ENCODE measurements around the gene CSMD2.

Gene CSMD2

GRCh38 chr1:33680281-33680840, 484.7 kb downstream of the CSMD2 start:
- no peak for DNase-seq (ENCODE audit: low spot score)

DNA sequence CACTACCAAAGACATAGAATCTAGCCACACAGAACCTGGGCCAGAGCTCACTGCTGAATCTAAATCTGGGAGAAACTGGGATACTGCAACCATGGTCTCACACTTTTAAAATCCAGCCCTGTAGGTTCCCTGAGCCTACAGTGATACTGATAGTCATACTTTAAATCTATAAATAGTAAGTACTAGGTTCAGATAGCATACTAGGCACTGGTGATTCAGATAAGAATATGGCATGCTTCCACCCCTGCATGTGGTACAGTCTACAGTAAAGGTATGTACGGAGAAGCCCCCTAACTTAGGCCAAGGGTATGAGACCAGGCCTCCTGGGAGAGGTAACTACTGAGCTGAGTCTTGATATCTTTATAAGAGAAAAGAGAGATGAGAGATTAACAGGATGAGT, 494.5 kb downstream of the CSMD2 start:
- DNase-seq (ENCODE audit: low spot score): no peak

DNA sequence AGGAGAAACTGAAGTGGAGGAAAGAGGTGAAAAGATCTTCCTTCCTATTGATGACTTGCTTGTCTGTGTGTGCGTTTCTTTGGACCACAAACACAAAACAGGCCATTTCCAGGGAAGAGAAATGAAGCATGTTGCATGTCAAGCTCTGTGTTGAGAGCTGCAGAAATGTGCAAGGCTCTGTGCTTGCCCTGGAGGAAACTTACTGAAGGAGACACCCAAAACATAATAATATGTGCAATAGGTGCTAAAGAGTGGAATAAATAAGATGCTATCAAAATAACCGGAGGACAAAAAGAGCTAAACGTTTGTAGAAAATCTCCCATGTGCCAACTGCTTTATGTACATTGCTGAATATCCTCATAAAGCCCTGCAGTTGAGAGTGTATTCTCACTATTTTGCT, 496.3 kb downstream of the CSMD2 start:
- no peak for DNase-seq (ENCODE audit: low spot score)

- no peak for DNase-seq (ENCODE audit: low spot score)
Observed at GRCh38 chr1:33667386-33668282, 497.4 kb downstream of the CSMD2 start.

DNA sequence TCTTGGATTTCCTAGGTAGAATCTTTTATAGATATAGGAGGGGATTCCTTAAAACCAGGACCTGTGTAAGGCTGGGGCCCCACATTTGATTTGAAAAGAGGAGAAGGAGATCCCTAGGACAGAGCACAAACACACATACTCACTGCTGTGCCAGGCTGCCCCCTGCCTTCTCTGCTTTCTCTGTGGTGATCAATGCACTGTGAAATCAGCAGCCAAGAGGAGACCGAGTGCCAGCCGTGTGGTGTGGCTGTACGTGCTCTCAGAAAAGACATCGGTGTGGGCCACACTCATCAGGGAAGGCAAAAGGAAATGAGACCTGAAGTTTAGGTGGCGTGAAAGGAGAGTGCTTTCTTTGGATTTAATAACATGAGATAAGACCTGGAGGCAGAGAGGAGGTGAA, 498.4 kb downstream of the CSMD2 start:
- DNase-seq (ENCODE audit: low spot score): no peak

GRCh38 chr1:33661811-33662454, 503.1 kb downstream of the CSMD2 start:
- DNase-seq (ENCODE audit: low spot score): no peak

GRCh38 chr1:33660956-33661355, 504.1 kb downstream of the CSMD2 start:
- no peak for DNase-seq (ENCODE audit: low spot score)

DNA sequence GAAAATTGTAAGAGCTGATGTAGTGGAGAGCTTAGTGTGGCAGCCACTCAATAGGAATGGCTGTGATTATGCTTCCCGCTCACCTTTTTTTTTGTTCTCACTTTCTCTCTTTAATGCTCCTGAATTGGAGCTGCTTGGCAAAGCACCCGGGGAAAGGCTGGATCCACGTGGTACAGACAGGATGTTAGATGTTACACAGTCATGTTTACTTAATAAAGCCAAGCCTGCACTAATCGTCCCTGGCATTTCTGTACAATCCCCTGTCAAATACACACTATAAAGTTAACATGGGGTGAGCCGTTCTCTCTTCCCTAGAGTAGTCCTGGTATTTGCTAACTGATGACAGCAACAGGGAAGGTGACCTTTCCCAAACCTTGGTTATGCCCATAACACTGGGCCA, 504.8 kb downstream of the CSMD2 start:
- no peak for DNase-seq (ENCODE audit: low spot score)

- DNase-seq (ENCODE audit: low spot score): no peak
Observed at GRCh38 chr1:33659641-33660040, 505.4 kb downstream of the CSMD2 start.

DNA sequence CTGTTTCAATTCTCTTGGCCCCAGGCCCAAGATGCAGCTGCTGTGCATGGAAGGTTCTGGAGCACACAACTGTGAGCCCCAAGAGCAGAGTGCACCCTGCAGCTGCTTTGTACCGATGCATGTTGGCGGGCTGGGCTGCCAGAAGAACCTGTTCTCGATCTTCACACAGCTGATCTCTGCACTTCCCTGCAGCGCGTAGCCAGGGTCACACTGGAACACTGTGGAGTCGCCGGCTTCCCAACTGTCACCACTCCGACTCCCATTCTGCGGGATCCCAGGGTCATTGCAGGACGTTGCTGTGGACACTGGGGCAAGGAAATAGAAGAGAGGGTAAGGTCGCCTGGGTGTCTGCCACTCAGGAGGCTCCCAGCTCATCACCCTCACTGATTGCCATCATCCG, 507.2 kb downstream of the CSMD2 start:
- DNase-seq (ENCODE audit: low spot score): no peak

DNA sequence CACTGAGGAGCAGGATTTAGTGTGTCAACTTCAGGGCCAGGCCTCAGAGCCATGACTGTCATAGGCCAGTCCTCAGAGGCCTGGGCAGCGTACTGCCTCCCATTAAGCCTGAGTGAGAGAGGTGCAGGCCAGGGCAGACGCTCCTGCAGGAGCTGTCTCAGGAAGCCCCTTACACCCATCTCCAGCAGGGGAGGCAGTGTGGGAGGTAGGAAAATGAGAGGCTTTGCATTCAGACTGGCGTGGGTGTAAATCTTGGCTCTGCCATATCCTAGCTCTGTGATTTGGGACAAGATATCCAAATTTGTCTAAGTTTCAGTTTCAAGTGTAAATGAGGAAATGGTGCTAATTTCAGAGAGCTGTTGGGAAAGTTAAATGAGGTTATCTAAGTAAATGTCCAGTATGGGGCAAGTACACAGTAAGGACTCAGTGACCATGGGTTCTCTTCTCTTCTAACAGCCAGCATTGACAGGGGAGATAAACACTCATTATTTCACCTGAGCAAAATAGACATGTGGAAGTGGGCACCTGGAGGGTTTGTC, 508.5 kb downstream of the CSMD2 start:
- no peak for DNase-seq (ENCODE audit: low spot score)

- DNase-seq (ENCODE audit: low spot score): no peak
Observed at GRCh38 chr1:33655496-33655895, 509.5 kb downstream of the CSMD2 start.

- no peak for DNase-seq (ENCODE audit: low spot score)
Observed at GRCh38 chr1:33654267-33654834, 510.7 kb downstream of the CSMD2 start.

GRCh38 chr1:33653226-33653625, 511.8 kb downstream of the CSMD2 start:
- DNase-seq (ENCODE audit: low spot score): no peak

GRCh38 chr1:33650708-33651107, 514.3 kb downstream of the CSMD2 start:
- no peak for DNase-seq (ENCODE audit: low spot score)

DNA sequence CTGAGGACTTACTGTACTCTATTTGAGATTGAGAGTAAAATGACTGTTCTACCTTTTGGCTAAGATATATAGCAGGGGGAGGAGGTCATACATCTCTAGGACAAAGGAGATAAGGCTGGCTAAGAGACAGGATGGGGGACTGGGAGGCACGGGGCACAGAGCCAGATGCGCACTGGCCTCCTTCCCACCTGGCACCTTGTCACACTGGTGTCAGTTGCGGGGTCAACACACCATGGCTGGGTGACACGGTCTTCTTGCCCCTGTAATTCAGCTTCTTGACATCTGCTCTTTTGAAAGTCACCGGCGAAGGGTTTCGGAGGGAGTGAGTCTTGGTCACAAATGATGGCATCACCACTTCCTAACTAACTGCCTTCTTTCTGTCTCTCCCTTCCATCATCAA, 515.3 kb downstream of the CSMD2 start:
- no peak for DNase-seq (ENCODE audit: low spot score)

GRCh38 chr1:33643216-33643615, 521.8 kb downstream of the CSMD2 start:
- DNase-seq (ENCODE audit: low spot score): no peak

DNA sequence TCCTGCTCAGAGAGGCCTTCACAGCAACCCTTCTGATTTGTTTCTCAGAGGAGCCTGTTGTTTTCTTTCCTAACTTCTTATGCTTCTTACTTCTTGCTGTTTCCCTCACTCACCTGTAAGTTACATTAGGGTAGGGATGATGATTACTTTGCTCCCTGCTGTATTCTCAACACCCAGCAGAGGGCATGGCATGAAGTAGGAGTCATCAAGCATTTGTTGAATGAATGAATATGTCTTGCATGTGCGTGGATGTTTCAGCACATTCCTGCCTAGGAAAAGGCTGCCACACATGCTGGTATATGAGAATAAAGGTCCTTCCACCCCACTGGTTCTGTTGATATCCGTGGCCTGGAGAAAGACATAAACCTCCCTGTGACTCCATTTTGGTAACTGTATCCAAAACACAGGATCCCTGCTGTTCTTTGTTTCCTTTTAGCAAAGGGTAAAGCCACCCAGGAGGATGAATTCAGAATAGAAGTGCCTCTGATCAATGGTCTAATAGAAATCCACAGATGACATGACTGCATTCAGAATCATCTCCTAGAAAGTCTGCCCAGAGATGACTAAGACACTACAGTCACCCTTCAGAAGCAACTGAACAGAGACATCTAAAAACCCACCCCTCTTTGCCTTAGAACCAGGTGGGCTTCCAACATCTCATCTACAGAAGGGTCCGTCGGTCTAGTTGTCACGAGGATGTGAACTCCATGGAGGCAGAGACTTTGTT, 523.8 kb downstream of the CSMD2 start:
- no peak for DNase-seq (ENCODE audit: low spot score)

GRCh38 chr1:33640114-33640660, 524.8 kb downstream of the CSMD2 start:
- no peak for DNase-seq (ENCODE audit: low spot score)

- DNase-seq (ENCODE audit: low spot score): no peak
Observed at GRCh38 chr1:33637846-33638440, 527.1 kb downstream of the CSMD2 start.

DNA sequence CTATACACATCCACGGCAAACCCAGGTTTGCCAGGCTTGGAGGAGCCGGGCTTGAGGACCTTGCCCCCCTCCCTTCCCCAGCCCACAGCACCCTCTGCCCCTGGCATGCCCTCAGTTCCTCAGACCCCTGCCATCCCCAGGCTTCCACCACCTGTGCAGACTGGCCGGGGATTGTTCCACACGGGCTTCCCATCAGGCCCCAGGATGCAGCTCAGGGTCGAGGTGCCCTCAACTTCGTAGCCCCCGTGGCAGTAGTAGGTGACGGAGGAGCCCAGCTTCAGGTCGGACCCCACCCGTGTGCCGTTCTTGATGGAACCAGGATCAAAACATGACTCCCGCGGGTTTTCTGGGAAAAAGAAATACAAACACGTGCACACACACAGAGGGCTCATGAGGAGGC, 528.8 kb downstream of the CSMD2 start:
- DNase-seq (ENCODE audit: low spot score): no peak
